Parathyroid adenoma (tissue), 2 donors: ENCODE measurements around the gene OPCML.

ENCODE experiments used
- H2AFZ ChIP-seq: fragments of 300-600 bp; sonication (generic); one replicate; pipeline ENCODE4 v1.7.0; 2017; ENCODE audit warnings: antibody characterized with exemption, mild to moderate bottlenecking
- H3K27ac ChIP-seq: fragments of 300-600 bp; sonication (generic); one replicate; pipeline ENCODE4 v1.7.0; 2017
- H3K27me3 ChIP-seq: fragments of 300-600 bp; sonication (generic); one replicate; pipeline ENCODE4 v1.7.0; 2017; ENCODE audit warnings: low read length; ENCODE audit not compliant: control insufficient read depth, insufficient read depth
- H3K36me3 ChIP-seq: fragments of 300-600 bp; sonication (generic); one replicate; pipeline ENCODE4 v1.7.0; 2017; ENCODE audit warnings: low read length; ENCODE audit not compliant: control insufficient read depth, insufficient read depth
- H3K4me1 ChIP-seq: fragments of 300-600 bp; sonication (generic); one replicate; pipeline ENCODE4 v1.7.0; 2017; ENCODE audit warnings: control low read depth
- H3K4me2 ChIP-seq: fragments of 300-600 bp; sonication (generic); one replicate; pipeline ENCODE4 v1.7.0; 2017; ENCODE audit warnings: low read length
- H3K4me3 ChIP-seq: fragments of 300-600 bp; sonication (generic); one replicate; pipeline ENCODE4 v1.7.0; 2017; ENCODE audit warnings: low read depth, low read length
- H3K79me2 ChIP-seq: fragments of 300-600 bp; sonication (generic); one replicate; pipeline ENCODE4 v1.7.0; 2017; ENCODE audit warnings: control low read depth
- H3K9ac ChIP-seq: fragments of 300-600 bp; sonication (generic); one replicate; pipeline ENCODE4 v1.7.0; 2017; ENCODE audit warnings: mild to moderate bottlenecking
- H3K9me3 ChIP-seq: fragments of 300-600 bp; sonication (generic); one replicate; pipeline ENCODE4 v1.7.0; 2017; ENCODE audit warnings: low read length; ENCODE audit not compliant: control insufficient read depth
- TF ChIP-seq, protein P1 (sequence below): fragments of 300-600 bp; sonication (generic); IDR thresholded peaks from one replicate; pipeline ENCODE4 v1.7.0; 2017; ENCODE audit warnings: antibody characterized with exemption, mild to moderate bottlenecking
- donor health status: primary hyperparathyroidism.

The OPCML gene

DNA sequence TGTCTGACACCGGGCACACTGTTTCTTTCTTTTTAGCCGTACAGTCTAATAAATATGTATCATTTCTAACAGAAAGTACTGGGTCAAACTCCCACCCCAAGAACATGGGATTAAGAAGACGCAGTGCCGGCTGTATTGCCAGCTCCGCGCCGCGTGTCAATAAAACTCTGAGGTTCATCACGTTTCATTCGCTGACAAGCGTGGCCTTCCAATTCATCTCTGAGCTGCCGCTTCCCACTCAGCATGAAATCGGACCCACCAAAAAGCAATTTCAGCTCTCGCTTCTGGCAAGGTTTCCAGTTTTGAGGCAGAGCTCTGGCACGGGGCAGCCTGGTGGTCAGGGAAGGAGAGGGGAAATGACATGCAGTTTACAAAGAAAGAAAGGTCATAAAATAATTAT, 819.8 kb downstream of the OPCML start:
- Histone ChIP-seq H3K36me3 (no peaks in the 10 kb centered on the region), H3K79me2 (no peaks in the 10 kb centered on the region), H3K27me3 (no peaks in the 10 kb centered on the region), H3K9ac (no peak overlapping the region), H2AFZ (no peak overlapping the region), H3K4me2 (no peak overlapping the region), H3K4me3 (no peak overlapping the region), H3K4me1 (peaks cover 2% of the 10 kb centered on the region), H3K9me3 (no peaks in the 10 kb centered on the region), H3K27ac (no peak overlapping the region)
- TF ChIP-seq, protein P1, sequence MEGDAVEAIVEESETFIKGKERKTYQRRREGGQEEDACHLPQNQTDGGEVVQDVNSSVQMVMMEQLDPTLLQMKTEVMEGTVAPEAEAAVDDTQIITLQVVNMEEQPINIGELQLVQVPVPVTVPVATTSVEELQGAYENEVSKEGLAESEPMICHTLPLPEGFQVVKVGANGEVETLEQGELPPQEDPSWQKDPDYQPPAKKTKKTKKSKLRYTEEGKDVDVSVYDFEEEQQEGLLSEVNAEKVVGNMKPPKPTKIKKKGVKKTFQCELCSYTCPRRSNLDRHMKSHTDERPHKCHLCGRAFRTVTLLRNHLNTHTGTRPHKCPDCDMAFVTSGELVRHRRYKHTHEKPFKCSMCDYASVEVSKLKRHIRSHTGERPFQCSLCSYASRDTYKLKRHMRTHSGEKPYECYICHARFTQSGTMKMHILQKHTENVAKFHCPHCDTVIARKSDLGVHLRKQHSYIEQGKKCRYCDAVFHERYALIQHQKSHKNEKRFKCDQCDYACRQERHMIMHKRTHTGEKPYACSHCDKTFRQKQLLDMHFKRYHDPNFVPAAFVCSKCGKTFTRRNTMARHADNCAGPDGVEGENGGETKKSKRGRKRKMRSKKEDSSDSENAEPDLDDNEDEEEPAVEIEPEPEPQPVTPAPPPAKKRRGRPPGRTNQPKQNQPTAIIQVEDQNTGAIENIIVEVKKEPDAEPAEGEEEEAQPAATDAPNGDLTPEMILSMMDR, result no peak

DNA sequence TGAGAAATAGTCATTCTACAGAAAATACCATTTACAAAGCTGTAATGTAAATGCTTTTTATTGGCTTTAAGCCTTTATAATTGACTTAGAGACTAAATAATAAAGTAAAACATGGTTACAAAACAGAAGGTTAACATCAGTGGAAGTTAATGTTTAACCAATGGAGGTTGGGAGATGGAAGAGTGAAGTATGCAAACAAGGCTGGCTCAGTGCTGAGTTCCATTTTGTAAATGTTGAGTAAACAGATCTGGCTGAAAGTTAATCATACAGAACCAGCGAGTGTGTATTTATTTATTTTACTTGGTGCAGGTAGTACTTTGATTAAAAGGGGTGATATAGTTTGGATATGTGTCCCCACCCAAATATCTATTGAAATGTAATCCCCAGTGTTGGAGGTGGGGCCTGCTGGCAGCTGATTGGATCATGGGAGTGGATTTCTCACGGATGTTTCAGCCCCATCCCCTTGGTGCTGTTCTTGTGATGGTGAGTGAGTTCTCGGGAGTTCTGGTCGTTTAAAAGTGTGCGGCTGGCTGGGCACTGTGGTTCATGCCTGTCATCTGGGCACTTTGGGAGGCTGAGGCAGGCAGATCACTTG, 827.4 kb downstream of the OPCML start:
- Histone ChIP-seq H3K4me2 (no peak overlapping the region), H2AFZ (no peak overlapping the region), H3K9me3 (no peaks in the 10 kb centered on the region), H3K27ac (no peak overlapping the region), H3K4me1 (no peaks in the 10 kb centered on the region), H3K79me2 (no peaks in the 10 kb centered on the region), H3K9ac (no peak overlapping the region), H3K36me3 (no peaks in the 10 kb centered on the region), H3K27me3 (no peaks in the 10 kb centered on the region), H3K4me3 (no peak overlapping the region)
- TF ChIP-seq, protein P1, result no peak

DNA sequence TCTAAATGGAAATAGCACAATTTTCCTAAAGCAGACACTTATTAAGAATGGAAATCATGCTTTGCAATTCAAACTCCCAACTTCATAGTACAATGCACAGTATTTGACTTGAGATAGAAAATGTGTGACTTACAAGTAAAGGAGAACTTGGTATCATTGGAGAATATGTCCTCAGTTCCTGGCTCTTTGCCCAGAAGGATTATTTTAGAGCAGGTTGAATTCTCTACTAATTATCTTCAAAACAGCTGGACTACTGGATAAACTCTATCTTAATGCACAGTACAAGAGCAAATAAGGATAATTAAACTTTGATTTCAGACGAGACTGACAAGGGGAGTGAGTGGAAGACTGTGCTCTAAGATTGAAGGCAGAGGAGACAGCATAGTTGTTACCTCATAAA, 839.4 kb downstream of the OPCML start:
- no peaks in the 10 kb centered on the region for H3K27me3 ChIP-seq
- no peak overlapping the region for H3K27ac ChIP-seq
- no peak overlapping the region for H2AFZ ChIP-seq
- no peaks in the 10 kb centered on the region for H3K79me2 ChIP-seq
- no peaks in the 10 kb centered on the region for H3K36me3 ChIP-seq
- H3K4me2 ChIP-seq, result no peak overlapping the region
- H3K9me3 ChIP-seq, result no peaks in the 10 kb centered on the region
- TF ChIP-seq, protein P1, result no peak
- no peak overlapping the region for H3K4me3 ChIP-seq
- H3K4me1 ChIP-seq, result no peaks in the 10 kb centered on the region
- H3K9ac ChIP-seq, result no peak overlapping the region

DNA sequence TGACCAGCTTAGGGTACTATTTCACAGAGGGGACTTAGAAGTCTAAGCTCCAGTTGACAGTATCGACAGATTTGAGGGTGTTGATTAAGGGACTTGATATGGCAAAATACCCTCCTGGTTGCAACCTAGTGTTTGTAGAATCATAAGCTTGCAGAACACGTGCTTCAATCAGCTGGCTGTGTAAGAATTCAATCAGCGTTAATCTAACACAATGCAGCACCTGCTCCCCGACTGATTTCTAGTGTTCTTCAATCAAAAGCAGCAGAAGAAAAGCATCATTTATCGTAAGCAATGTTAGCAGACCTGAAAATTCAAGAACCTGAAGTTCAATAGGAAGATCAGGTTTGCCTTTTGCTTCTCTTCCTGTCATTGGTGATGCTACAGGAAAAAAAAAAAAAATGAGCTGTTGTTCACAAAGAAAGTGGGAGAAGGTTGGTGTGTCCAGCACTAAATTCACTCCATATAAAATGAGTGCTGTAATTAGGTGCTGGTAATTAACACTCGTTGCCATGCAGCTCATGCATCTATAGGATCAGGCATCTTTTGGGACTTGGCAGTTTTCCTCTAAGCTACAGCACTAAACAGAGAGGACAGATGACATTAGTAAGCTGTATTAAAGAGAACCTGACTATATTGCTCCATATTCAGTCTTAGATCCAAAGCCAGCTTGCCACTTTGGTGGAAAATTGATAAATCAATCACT, 840.3 kb downstream of the OPCML start:
- Histone ChIP-seq H3K27me3 (no peaks in the 10 kb centered on the region), H3K79me2 (no peaks in the 10 kb centered on the region), H3K9ac (no peak overlapping the region), H3K9me3 (no peaks in the 10 kb centered on the region), H3K4me2 (no peak overlapping the region), H2AFZ (no peak overlapping the region), H3K36me3 (no peaks in the 10 kb centered on the region), H3K27ac (no peak overlapping the region), H3K4me3 (no peak overlapping the region), H3K4me1 (no peaks in the 10 kb centered on the region)
- TF ChIP-seq, protein P1, result no peak

DNA sequence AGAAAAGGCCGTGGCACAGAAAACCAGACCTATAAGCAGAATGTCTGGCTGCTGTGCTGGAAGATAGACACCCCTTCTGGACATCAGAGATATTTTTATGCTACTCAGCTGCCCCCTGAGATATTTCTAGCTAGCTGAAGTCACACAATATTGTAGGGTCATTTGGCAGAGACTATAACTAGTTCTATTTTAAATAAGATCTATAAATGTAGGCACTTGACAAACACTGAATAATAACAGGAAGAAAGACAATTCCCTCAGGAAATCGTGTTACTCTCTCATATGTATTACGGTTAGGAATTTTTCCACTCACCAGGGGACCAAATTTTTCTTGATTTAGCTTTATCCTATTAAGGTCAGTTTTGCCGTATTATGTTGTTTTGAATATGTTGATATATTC, 845.4 kb downstream of the OPCML start:
- H3K36me3 ChIP-seq, result no peaks in the 10 kb centered on the region
- TF ChIP-seq, protein P1, result no peak
- no peak overlapping the region for H3K9ac ChIP-seq
- H2AFZ ChIP-seq, result no peak overlapping the region
- no peaks in the 10 kb centered on the region for H3K9me3 ChIP-seq
- no peak overlapping the region for H3K4me3 ChIP-seq
- H3K27ac ChIP-seq, result no peak overlapping the region
- H3K27me3 ChIP-seq, result no peaks in the 10 kb centered on the region
- H3K79me2 ChIP-seq, result no peaks in the 10 kb centered on the region
- H3K4me1 ChIP-seq, result no peaks in the 10 kb centered on the region
- H3K4me2 ChIP-seq, result no peak overlapping the region
